ENCODE results near the gene MYO19. TPM values are rescaled to one million over a fixed set of nuclear protein-coding genes. Genes with fewer than 3 reads are reported as not detected.
A peak's percentile ranks its signal among the peaks of the same experiment; 100 is the strongest.

The MYO19 gene
- total and polyA plus RNA-seq, 9 of the 15 experiments (the other 6 are each of a cell fraction or from before 2014, with no cell fraction given), result 21.6 to 176 (median 129) TPM

GRCh38 chr17:36529121-36529520, 5.5 kb downstream of the MYO19 start (continued):
- TF ChIP-seq TCF3 (CRISPR knock-in tag; IDR thresholded peaks at IDR 0.05) (peak; percentile 48; the same call in 1 of the 2 replicates), POLR2G (IDR thresholded peaks at IDR 0.05; ENCODE audit: low read depth, low read length) (no peak), SPI1 (IDR thresholded peaks at IDR 0.05; ENCODE audit: borderline replicate concordance, low read depth, low read length) (peak; percentile 81; the same call in 1 of the 2 replicates), ZNF23 (CRISPR knock-in tag; IDR thresholded peaks at IDR 0.05) (no peak), SRSF1 (IDR thresholded peaks at IDR 0.05; ENCODE audit: low read depth, low read length) (no peak), HMG20B (CRISPR knock-in tag; IDR thresholded peaks at IDR 0.05) (no peak), U2AF1 (optimal IDR thresholded peaks at IDR 0.05; ENCODE audit: low read depth, low read length) (no peak), MYC (IDR thresholded peaks at IDR 0.05; ENCODE audit: low read depth, low read length) (no peak), MYC (CRISPR knock-in tag; IDR thresholded peaks at IDR 0.05; ENCODE audit: borderline replicate concordance, low read depth) (no peak), ZBTB26 (CRISPR knock-in tag; IDR thresholded peaks at IDR 0.05) (no peak), CC2D1A (IDR thresholded peaks at IDR 0.05) (no peak)

Data from K562 (cell line).